Loucy (cell line): ENCODE results near the gene HIVEP1.

Experiments used
- H2AFZ ChIP-seq: fragments of 200-600 bp; sonication (generic); 2 replicates; pipeline ENCODE4 v1.6.0; 2016; ENCODE audit warnings: antibody characterized with exemption, mild to moderate bottlenecking, low read length, moderate library complexity
- H3F3A ChIP-seq: fragments of 200-600 bp; 2 replicates; pipeline ENCODE4 v1.6.0; 2016; ENCODE audit warnings: antibody characterized with exemption, low read depth, mild to moderate bottlenecking
- H3K27me3 ChIP-seq: fragments of 200-600 bp; sonication (generic); 2 replicates; pipeline ENCODE4 v1.6.1; 2014; ENCODE audit warnings: low read length, mild to moderate bottlenecking; ENCODE audit not compliant: insufficient read depth, poor library complexity, severe bottlenecking
- H3K36me3 ChIP-seq: fragments of 200-600 bp; sonication (generic); 2 replicates; pipeline ENCODE4 v1.6.1; 2016; ENCODE audit warnings: low read length; ENCODE audit not compliant: insufficient read depth
- H3K4me1 ChIP-seq: fragments of 200-600 bp; sonication (generic); 2 replicates; pipeline ENCODE4 v1.5.1; 2014; ENCODE audit warnings: low read length, mild to moderate bottlenecking; ENCODE audit not compliant: insufficient read depth, poor library complexity, severe bottlenecking
- H3K4me2 ChIP-seq: fragments of 200-600 bp; sonication (generic); 2 replicates; pipeline ENCODE4 v1.6.0; 2014; ENCODE audit warnings: antibody characterized with exemption, low read length, low read depth, mild to moderate bottlenecking; ENCODE audit not compliant: poor library complexity, severe bottlenecking
- H3K4me3 ChIP-seq: fragments of 200-600 bp; sonication (generic); 2 replicates; pipeline ENCODE4 v1.5.1; 2014; ENCODE audit warnings: low read length, mild to moderate bottlenecking, mixed read lengths; ENCODE audit not compliant: poor library complexity, severe bottlenecking
- H3K79me2 ChIP-seq: fragments of 200-600 bp; sonication (generic); 2 replicates; pipeline ENCODE4 v1.6.1; 2014; ENCODE audit warnings: low read length; ENCODE audit not compliant: insufficient read depth
- H3K9ac ChIP-seq: fragments of 200-600 bp; sonication (generic); 2 replicates; pipeline ENCODE4 v1.6.0; 2014; ENCODE audit warnings: mild to moderate bottlenecking, low read depth, low read length, moderate library complexity; ENCODE audit not compliant: poor library complexity, severe bottlenecking
- H3K9me2 ChIP-seq: fragments of 200-600 bp; sonication (generic); replicated peaks from 2 replicates; pipeline ENCODE4 v1.6.1; 2016; ENCODE audit warnings: low read depth, low read length, mixed read lengths
- H3K9me3 ChIP-seq: fragments of 200-600 bp; sonication (generic); 2 replicates; pipeline ENCODE4 v1.6.1; 2014; ENCODE audit warnings: mild to moderate bottlenecking, antibody characterized with exemption, low read length, low read depth; ENCODE audit not compliant: insufficient read depth
- H4K20me1 ChIP-seq: fragments of 200-600 bp; sonication (generic); 2 replicates; pipeline ENCODE4 v1.6.0; 2014; ENCODE audit warnings: antibody characterized with exemption, low read length, mild to moderate bottlenecking; ENCODE audit not compliant: insufficient read depth, poor library complexity, severe bottlenecking
- CTCF ChIP-seq: fragments of 200-600 bp; sonication (generic); conservative IDR thresholded peaks from 2 replicates; pipeline ENCODE4 v1.5.1; 2014; ENCODE audit warnings: mild to moderate bottlenecking, antibody characterized with exemption, low read length
- EZH2phosphoT487 ChIP-seq: fragments of 200-600 bp; IDR thresholded peaks from 2 replicates; pipeline ENCODE4 v1.6.1; 2018; ENCODE audit warnings: antibody characterized with exemption, mild to moderate bottlenecking, moderate library complexity, borderline replicate concordance

Gene HIVEP1

GRCh38 chr6:12160326-12160725 lies 148.2 kb downstream of the HIVEP1 start:
- H3F3A ChIP-seq, result no peaks in the 10 kb centered on the region
- H3K27me3 ChIP-seq, result no peaks in the 10 kb centered on the region
- peaks cover 6% of the 10 kb centered on the region for H4K20me1 ChIP-seq
- H3K4me3 ChIP-seq, result no peak overlapping the region
- no peaks in the 10 kb centered on the region for H3K9me3 ChIP-seq
- H3K4me1 ChIP-seq, result peaks cover 15% of the 10 kb centered on the region
- TF ChIP-seq CTCF (no peak), EZH2phosphoT487 (no peak)
- H3K36me3 ChIP-seq, result peaks cover 21% of the 10 kb centered on the region; the same call in 1 of the 2 replicates
- no peak overlapping the region for H3K9ac ChIP-seq
- H3K4me2 ChIP-seq, result no peak overlapping the region
- H3K79me2 ChIP-seq, result no peaks in the 10 kb centered on the region
- H3K9me2 ChIP-seq, result no peaks in the 10 kb centered on the region
- no peak overlapping the region for H2AFZ ChIP-seq

DNA sequence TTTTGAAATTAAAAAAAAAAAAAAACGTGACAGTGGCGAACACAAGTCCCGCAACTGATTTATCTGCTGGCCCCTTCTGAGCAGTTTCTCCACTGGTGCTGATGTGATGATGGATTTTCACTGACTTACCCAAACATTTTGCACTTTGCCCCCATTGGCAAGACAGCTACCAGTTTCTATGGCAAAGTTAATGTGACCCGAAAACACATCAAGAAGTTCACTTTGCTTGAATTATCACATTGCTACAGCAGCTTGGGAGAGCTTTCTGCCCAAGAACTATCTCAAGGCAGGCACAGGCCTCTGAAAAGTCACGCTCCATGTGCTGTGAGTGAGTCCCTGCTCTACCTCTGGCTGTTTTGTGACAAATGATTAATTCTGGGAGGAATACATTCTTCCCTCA lies 150.1 kb downstream of the HIVEP1 start:
- H3F3A ChIP-seq, result no peaks in the 10 kb centered on the region
- no peak overlapping the region for H3K9ac ChIP-seq
- H3K79me2 ChIP-seq, result no peaks in the 10 kb centered on the region
- H3K9me2 ChIP-seq, result no peaks in the 10 kb centered on the region
- no peaks in the 10 kb centered on the region for H3K27me3 ChIP-seq
- H3K36me3 ChIP-seq, result peaks cover 21% of the 10 kb centered on the region; the same call in 1 of the 2 replicates
- H2AFZ ChIP-seq, result no peak overlapping the region
- no peak for TF ChIP-seq EZH2phosphoT487
- no peak for TF ChIP-seq CTCF
- no peaks in the 10 kb centered on the region for H3K9me3 ChIP-seq
- H3K4me2 ChIP-seq, result no peak overlapping the region
- H3K4me1 ChIP-seq, result peaks cover 15% of the 10 kb centered on the region
- H4K20me1 ChIP-seq, result peaks cover 6% of the 10 kb centered on the region
- no peak overlapping the region for H3K4me3 ChIP-seq

DNA sequence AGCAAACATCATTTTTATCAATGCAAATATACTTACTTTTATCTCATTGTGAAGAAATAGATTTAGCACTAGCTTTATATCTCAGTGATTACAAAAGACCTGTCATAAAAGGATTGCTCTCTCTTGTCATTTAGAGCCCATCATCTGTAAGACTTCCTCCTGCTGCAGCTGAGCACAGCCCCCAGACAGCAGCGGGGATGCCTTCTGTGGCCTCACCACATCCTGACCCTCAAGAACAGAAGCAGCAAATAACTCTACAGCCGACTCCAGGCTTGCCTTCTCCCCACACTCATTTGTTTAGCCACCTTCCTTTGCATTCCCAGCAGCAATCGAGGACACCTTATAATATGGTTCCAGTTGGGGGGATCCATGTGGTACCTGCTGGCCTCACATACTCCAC lies 151.0 kb downstream of the HIVEP1 start:
- Histone ChIP-seq H4K20me1 (peaks cover 6% of the 10 kb centered on the region), H3K4me2 (peak overlapping the region; percentile 24)

More for the DNA sequence above, 151.0 kb downstream of the HIVEP1 start:
- Histone ChIP-seq H3F3A (no peaks in the 10 kb centered on the region), H3K9ac (no peak overlapping the region), H3K4me3 (no peak overlapping the region), H3K9me3 (no peaks in the 10 kb centered on the region), H3K79me2 (no peaks in the 10 kb centered on the region), H2AFZ (no peak overlapping the region), H3K9me2 (no peaks in the 10 kb centered on the region), H3K27me3 (no peaks in the 10 kb centered on the region), H3K4me1 (peaks cover 15% of the 10 kb centered on the region), H3K36me3 (peaks cover 21% of the 10 kb centered on the region; the same call in 1 of the 2 replicates)
- TF ChIP-seq EZH2phosphoT487 (no peak), CTCF (no peak)
